ENCODE data around the gene SLC27A6.
"Not testable (repeated sequence)": the region's sequence is repeated elsewhere in the genome, so short reads cannot be mapped to it uniquely, and the experiment has no call there.

SLC27A6 gene

DNA sequence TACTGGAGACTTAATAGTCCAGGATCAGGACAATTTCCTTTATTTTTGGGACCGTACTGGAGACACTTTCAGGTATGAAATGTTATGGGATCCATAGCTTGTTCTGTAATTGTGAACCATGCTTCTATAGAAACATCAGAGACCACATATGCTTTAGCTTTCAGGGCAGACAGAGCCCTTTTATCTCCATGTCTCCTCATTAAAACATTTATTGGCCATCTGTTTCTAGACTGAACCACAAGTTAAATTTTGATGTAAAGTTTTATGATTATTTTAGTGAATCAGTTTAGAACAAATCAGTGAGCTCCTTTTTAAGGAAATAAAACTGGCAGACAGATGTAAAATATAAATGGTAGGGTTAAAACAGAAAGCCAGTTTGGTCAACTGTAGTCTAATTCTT lies 62.0 kb downstream of the SLC27A6 start:
- H3K27ac ChIP-seq (ENCODE audit: poor library complexity, severe bottlenecking): no peak overlapping the region
- H3K27me3 ChIP-seq (ENCODE audit: insufficient read depth, poor library complexity, severe bottlenecking): no peaks in the 10 kb centered on the region
- H3K4me3 ChIP-seq (ENCODE audit: severe bottlenecking): no peak overlapping the region
- H3K36me3 ChIP-seq (ENCODE audit: low read depth): no peaks in the 10 kb centered on the region
- H3K4me1 ChIP-seq (ENCODE audit: insufficient read depth, poor library complexity, severe bottlenecking): no peaks in the 10 kb centered on the region
- DNase-seq (ENCODE audit: low spot score) (no peak), ATAC-seq (ENCODE audit: low read depth) (no peak)
- H3K9me3 ChIP-seq (ENCODE audit: severe bottlenecking): no peaks in the 10 kb centered on the region
- TF ChIP-seq, protein P1, sequence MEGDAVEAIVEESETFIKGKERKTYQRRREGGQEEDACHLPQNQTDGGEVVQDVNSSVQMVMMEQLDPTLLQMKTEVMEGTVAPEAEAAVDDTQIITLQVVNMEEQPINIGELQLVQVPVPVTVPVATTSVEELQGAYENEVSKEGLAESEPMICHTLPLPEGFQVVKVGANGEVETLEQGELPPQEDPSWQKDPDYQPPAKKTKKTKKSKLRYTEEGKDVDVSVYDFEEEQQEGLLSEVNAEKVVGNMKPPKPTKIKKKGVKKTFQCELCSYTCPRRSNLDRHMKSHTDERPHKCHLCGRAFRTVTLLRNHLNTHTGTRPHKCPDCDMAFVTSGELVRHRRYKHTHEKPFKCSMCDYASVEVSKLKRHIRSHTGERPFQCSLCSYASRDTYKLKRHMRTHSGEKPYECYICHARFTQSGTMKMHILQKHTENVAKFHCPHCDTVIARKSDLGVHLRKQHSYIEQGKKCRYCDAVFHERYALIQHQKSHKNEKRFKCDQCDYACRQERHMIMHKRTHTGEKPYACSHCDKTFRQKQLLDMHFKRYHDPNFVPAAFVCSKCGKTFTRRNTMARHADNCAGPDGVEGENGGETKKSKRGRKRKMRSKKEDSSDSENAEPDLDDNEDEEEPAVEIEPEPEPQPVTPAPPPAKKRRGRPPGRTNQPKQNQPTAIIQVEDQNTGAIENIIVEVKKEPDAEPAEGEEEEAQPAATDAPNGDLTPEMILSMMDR (IDR thresholded peaks at IDR 0.05; ENCODE audit: poor library complexity, severe bottlenecking): no peak

DNA sequence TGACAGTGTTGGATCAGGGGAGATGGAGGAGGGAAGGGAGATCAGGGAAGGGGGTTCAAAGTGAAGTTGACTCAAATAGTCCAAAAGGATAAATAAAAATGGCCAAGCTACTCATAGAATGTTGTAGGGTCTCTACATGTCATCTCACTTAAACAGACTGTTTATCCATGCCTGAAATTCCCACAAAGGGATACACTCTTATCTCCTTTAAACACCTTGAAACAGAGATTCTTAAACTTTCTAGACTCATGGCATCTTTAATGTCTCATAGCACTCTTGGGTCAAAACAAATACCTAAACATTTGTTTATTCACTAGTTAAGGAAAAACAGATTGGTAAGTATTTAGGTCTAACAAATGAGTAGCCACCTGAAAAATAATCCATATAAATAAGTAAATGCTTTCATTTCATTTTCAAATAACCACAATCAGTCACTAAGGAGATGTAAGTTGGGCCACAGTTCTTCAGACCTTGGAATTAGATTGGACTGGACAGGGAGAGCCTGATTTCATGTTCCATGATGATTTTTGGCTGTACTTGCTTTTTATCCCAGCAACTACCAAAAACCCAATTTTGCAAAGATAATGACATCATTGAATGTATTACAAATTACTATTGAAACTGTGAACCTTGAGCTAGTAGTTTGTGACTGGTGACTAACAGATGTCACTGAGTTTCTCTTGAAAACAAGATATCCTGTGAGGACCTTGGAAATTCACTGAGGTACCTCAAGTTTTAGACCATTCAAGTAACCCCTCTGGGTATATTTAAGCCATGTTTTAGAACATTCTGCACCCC lies 66.8 kb downstream of the SLC27A6 start:
- Histone ChIP-seq H3K4me1 (ENCODE audit: insufficient read depth, poor library complexity, severe bottlenecking) (no peaks in the 10 kb centered on the region), H3K9me3 (ENCODE audit: severe bottlenecking) (no peaks in the 10 kb centered on the region), H3K36me3 (ENCODE audit: low read depth) (no peaks in the 10 kb centered on the region), H3K27me3 (ENCODE audit: insufficient read depth, poor library complexity, severe bottlenecking) (no peaks in the 10 kb centered on the region), H3K4me3 (ENCODE audit: severe bottlenecking) (no peak overlapping the region), H3K27ac (ENCODE audit: poor library complexity, severe bottlenecking) (no peak overlapping the region)
- DNase-seq (ENCODE audit: low spot score) (no peak), ATAC-seq (ENCODE audit: low read depth) (no peak)
- TF ChIP-seq, protein P1 (IDR thresholded peaks at IDR 0.05; ENCODE audit: poor library complexity, severe bottlenecking): no peak

DNA sequence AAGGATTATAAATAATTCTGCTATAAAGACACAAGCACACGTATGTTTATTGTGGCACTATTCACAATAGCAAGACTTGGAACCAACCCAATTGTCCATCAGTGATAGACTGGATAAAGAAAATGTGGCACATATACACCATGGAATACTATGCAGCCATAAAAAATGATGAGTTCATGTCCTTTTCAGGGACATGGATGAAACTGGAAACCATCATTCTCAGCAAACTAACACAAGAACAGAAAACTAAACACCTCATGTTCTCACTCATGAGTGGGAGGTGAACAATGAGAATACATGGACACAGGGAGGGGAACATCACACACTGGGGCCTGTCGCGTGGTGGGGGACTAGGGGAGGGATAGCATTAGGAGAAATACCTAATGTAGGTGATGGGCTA lies 71.0 kb downstream of the SLC27A6 start:
- not testable (repeated sequence) for ATAC-seq (ENCODE audit: low read depth); H3K9me3 ChIP-seq (ENCODE audit: severe bottlenecking); H3K4me1 ChIP-seq (ENCODE audit: insufficient read depth, poor library complexity, severe bottlenecking); H3K36me3 ChIP-seq (ENCODE audit: low read depth); DNase-seq (ENCODE audit: low spot score); H3K27ac ChIP-seq (ENCODE audit: poor library complexity, severe bottlenecking); H3K27me3 ChIP-seq (ENCODE audit: insufficient read depth, poor library complexity, severe bottlenecking); H3K4me3 ChIP-seq (ENCODE audit: severe bottlenecking)

DNA sequence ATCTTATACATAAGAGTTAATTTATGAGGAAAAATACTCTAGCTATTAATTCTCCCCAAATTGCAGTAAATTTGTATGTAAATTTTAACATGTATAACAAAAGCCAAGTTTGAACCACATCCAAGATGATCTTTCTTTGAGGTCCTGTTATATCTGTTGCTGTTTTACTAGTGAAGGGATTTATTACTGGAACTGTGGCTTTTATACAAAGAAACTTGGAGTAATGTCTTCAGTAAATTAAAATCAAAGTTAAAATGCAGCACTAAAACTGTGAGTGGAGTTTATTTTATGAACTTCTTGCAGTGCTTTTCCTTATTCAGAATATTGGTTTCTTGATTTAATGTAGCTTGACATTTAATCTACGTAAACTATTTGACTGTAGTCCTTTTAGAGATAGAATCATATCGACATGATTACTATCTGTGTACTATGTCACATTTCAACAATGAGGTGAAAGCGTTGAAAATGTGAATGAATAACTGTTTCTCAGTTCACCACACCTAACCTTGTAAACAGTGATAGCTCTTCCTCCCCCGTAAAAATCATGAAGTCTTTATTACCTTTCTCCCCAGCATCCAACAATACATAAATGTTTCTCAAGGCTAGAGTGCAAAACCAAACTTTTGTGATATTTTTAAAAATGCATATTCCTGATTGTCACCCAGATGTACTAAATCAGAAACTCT lies 76.1 kb downstream of the SLC27A6 start:
- Histone ChIP-seq H3K4me3 (ENCODE audit: severe bottlenecking) (no peak overlapping the region), H3K4me1 (ENCODE audit: insufficient read depth, poor library complexity, severe bottlenecking) (no peaks in the 10 kb centered on the region), H3K27ac (ENCODE audit: poor library complexity, severe bottlenecking) (no peak overlapping the region), H3K9me3 (ENCODE audit: severe bottlenecking) (no peaks in the 10 kb centered on the region), H3K36me3 (ENCODE audit: low read depth) (no peaks in the 10 kb centered on the region), H3K27me3 (ENCODE audit: insufficient read depth, poor library complexity, severe bottlenecking) (peaks cover 2% of the 10 kb centered on the region)
- TF ChIP-seq, protein P1 (IDR thresholded peaks at IDR 0.05; ENCODE audit: poor library complexity, severe bottlenecking): no peak
- ATAC-seq (ENCODE audit: low read depth) (no peak), DNase-seq (ENCODE audit: low spot score) (no peak)

DNA sequence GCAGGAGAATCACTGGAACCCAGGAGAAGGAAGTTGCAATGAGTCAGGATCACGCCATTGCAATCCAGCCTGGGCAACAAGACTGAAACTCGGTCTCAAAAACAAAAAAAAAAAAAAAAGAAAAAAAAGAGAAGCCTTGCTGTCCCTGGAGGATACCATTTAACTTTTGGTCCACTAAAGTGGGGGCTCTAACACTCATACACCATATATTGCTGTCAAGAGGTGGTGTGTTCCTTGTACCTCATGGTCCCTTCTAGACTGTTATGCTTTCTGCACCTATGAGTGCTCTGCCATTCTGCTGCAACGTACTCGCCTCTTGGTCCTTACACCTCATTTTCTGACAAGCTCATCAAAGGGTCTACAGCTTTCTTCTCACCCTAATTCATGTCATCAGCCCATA lies 77.0 kb downstream of the SLC27A6 start:
- Histone ChIP-seq H3K9me3 (ENCODE audit: severe bottlenecking) (no peaks in the 10 kb centered on the region), H3K27me3 (ENCODE audit: insufficient read depth, poor library complexity, severe bottlenecking) (peaks cover 2% of the 10 kb centered on the region), H3K4me1 (ENCODE audit: insufficient read depth, poor library complexity, severe bottlenecking) (no peaks in the 10 kb centered on the region), H3K4me3 (ENCODE audit: severe bottlenecking) (no peak overlapping the region), H3K27ac (ENCODE audit: poor library complexity, severe bottlenecking) (no peak overlapping the region), H3K36me3 (ENCODE audit: low read depth) (no peaks in the 10 kb centered on the region)
- TF ChIP-seq, protein P1 (IDR thresholded peaks at IDR 0.05; ENCODE audit: poor library complexity, severe bottlenecking): no peak
- ATAC-seq (ENCODE audit: low read depth): no peak
- DNase-seq (ENCODE audit: low spot score): no peak
